GM12878 (cell line): ENCODE measurements around the gene NBDY. TPM values are rescaled to one million over a fixed set of nuclear protein-coding genes. Genes with fewer than 3 reads are reported as not detected.
A peak's percentile ranks its signal among the peaks of the same experiment; 100 is the strongest.

Experiments
- BCL11A ChIP-seq: IDR thresholded peaks from 2 replicates; pipeline ENCODE4 v1.6.1; 2011; ENCODE audit warnings: low read depth, low read length
- BHLHE40 ChIP-seq, 2 experiments: fragments of 450-650 bp in 1 of 2; IDR thresholded peaks; 2 replicates each; pipeline ENCODE4 v1.6.1; 2011 to 2017; ENCODE audit warnings: low read depth in 2 of 2, borderline replicate concordance in 1 of 2, improper control_type of control experiment in 1 of 2, low read length in 1 of 2, mild to moderate bottlenecking in 1 of 2
- BMI1 ChIP-seq: fragments of 450-650 bp; IDR thresholded peaks from 2 replicates; pipeline ENCODE4 v1.6.1; 2016; ENCODE audit warnings: mild to moderate bottlenecking, moderate library complexity, borderline replicate concordance
- CUX1 ChIP-seq: IDR thresholded peaks from 2 replicates; pipeline ENCODE4 v1.6.1; 2012; ENCODE audit warnings: improper control_type of control experiment, low read depth, low read length; ENCODE audit not compliant: insufficient replicate concordance
- ESRRA ChIP-seq: IDR thresholded peaks from 2 replicates; pipeline ENCODE4 v1.6.1; 2012; ENCODE audit warnings: mild to moderate bottlenecking, low read length, improper control_type of control experiment
- HCFC1 ChIP-seq: fragments of 150-350 bp; IDR thresholded peaks from 2 replicates; pipeline ENCODE4 v1.6.1; 2014; ENCODE audit warnings: low read length
- PRDM15 ChIP-seq: fragments of 450-650 bp; formaldehyde crosslinking; IDR thresholded peaks from 2 replicates; pipeline ENCODE4 v1.4.0; 2020; ENCODE audit warnings: mild to moderate bottlenecking, moderate library complexity
- RB1 ChIP-seq: fragments of 450-650 bp; formaldehyde crosslinking; IDR thresholded peaks from 2 replicates; pipeline ENCODE4 v1.6.1; 2017; ENCODE audit warnings: mild to moderate bottlenecking, borderline replicate concordance
- SIN3A ChIP-seq: IDR thresholded peaks from 2 replicates; pipeline ENCODE4 v1.6.1; 2012; ENCODE audit warnings: low read depth, low read length, improper control_type of control experiment
- SMC3 ChIP-seq: IDR thresholded peaks from 2 replicates; pipeline ENCODE4 v1.6.1; 2011; ENCODE audit warnings: low read length, improper control_type of control experiment, borderline replicate concordance
- SP1 ChIP-seq: IDR thresholded peaks from one replicate; pipeline ENCODE4 v1.6.1; 2011; ENCODE audit warnings: low read depth, low read length
- ZNF384 ChIP-seq: IDR thresholded peaks from 2 replicates; pipeline ENCODE4 v1.6.1; 2012; ENCODE audit warnings: low read depth, mild to moderate bottlenecking, low read length, improper control_type of control experiment, borderline replicate concordance
- ZNF592 ChIP-seq: fragments of 450-650 bp; IDR thresholded peaks from 2 replicates; pipeline ENCODE4 v1.6.1; 2017; ENCODE audit warnings: mild to moderate bottlenecking, moderate library complexity
- ZNF622 ChIP-seq: fragments of 450-650 bp; IDR thresholded peaks from 2 replicates; pipeline ENCODE4 v1.6.1; 2017; ENCODE audit warnings: mild to moderate bottlenecking, inconsistent platforms
- polyA plus RNA-seq, 11 experiments: library from polyadenylated mRNA; depleted of rRNA in 4 of 11; unstranded in 6 of 11; stranded (reverse) in 5 of 11; fragments of >200 nt; fragmentation: Nextera tagmentation in 4 of 11; fragmentation: Illumina TruSeq in 1 of 11; extraction: Ambion mirVana in 4 of 11; extraction: Trizol in 1 of 11; gene quantifications; 1 replicate in 1 of 11; 2 replicates in 10 of 11; pipeline versions ENCODE4 v1.2.1 to v1.2.3, GENCODE V29; 2011 to 2016; ENCODE audit warnings: inconsistent platforms in 2 of 11, missing spikeins in 2 of 11, low read depth in 1 of 11
- total RNA-seq, 4 experiments: library from RNA; depleted of rRNA in 3 of 4; stranded (reverse); fragments of >200 nt in 3 of 4; fragmentation: Illumina TruSeq in 1 of 4; extraction: Trizol in 1 of 4; gene quantifications; 2 replicates each; pipeline versions ENCODE4 v1.2.1 to v1.2.3, GENCODE V29; 2013 to 2021

NBDY gene
- total and polyA plus RNA-seq, 10 of the 15 experiments (the other 5 are each of a cell fraction or from before 2014, with no cell fraction given) = 10.8 to 122 (median 61.5) TPM

GRCh38 chrX:56764153-56764974, 35.3 kb downstream of the NBDY start (continued):
- TF ChIP-seq ZNF592 (peak; percentile 82; the same call in 1 of the 2 replicates), ZNF384 (peak; percentile 96), BCL11A (0 out of 2 replicates have a peak, but pooled peaks have one; percentile 9), RB1 (0 out of 2 replicates have a peak, but pooled peaks have one; percentile 10), ESRRA (0 out of 2 replicates have a peak, but pooled peaks have one; percentile 58), BHLHE40 (IDR thresholded peaks at IDR 0.05; ENCODE audit: borderline replicate concordance in 1 of 2, low read depth in 2 of 2, low read length in 1 of 2) (peak; percentile 18 to 19; a peak in 1 of 4 replicates), ZNF622 (no peak), HCFC1 (peak; percentile 30; the same call in 1 of the 2 replicates), SIN3A (0 out of 2 replicates have a peak, but pooled peaks have one; percentile 45), CUX1 (no peak), PRDM15 (CRISPR knock-in tag) (no peak), SMC3 (peak; percentile 56), BMI1 (no peak), SP1 (peak; percentile 55)
